ENCODE data around the gene GOLGA6B. TPM values are rescaled to one million over a fixed set of nuclear protein-coding genes. Genes with fewer than 3 reads are reported as not detected.
"Not testable (repeated sequence)": the region's sequence is repeated elsewhere in the genome, so short reads cannot be mapped to it uniquely, and the experiment has no call there.

GOLGA6B gene
- total and polyA plus RNA-seq, 2 of the 4 experiments (the other 2 are of a cell fraction), result not detected

DNA sequence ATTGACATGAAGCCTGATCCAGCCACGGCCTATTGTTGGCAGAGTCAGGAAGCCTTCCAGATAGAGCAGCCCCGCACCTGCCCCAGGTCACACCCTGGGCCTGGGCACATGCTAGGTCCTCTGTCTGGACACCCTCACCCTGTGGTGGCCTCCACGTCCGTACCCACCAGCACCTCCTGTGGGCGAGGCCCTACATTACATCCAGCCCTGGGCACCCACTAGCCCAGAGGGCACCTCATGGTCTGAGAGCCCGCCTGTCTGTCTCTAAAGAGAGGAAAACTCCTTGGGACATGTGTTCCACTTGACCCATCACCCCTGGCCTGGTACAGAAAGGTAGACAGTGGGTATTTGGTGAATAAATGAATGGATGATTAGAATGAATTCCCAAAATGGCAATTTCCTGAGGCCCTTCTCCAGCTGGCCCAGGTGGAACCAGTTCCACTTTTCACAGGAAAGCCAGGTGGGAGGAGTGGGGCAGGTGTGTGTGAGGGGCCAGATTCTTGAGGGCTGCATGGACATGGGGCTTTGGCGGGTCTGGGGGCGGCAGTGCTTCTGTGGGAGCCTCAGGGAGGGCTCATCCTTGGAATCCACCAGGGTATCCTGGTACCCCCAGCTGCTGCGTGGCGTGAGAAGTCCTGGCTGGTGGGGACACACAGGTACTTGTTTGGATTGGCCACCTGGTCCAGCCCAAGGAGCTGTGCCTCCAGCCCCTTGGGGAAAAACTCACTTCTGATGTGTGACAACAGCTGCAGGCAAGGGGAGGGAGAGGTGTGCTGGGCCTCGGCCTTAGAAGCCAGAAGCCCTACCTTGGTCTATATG, 26.0 kb upstream of the GOLGA6B start:
- H3K79me1 ChIP-seq (ENCODE audit: low read depth in 1 of 2, low read length in 2 of 2); ATAC-seq (ENCODE audit: low read depth); H3K14ac ChIP-seq (replicated peaks; ENCODE audit: low read depth, low read length); H2BK120ac ChIP-seq (ENCODE audit: low read depth, low read length); H4K8ac ChIP-seq (ENCODE audit: low read depth in 2 of 2, low read length in 2 of 2); H3K27ac ChIP-seq (ENCODE audit: insufficient read depth, low read length); H2BK20ac ChIP-seq (ENCODE audit: low read depth, low read length); H3K27me3 ChIP-seq (ENCODE audit: control insufficient read depth, insufficient read depth, low read length); H3K4me3 ChIP-seq (ENCODE audit: insufficient read depth, low read depth, low read length); H2AK5ac ChIP-seq (ENCODE audit: low read depth, low read length); H3K56ac ChIP-seq (ENCODE audit: extremely low read depth, insufficient read depth, low read length); H4K91ac ChIP-seq (ENCODE audit: insufficient read depth, low read depth, low read length); intact Hi-C loops (cut with micrococcal nuclease); H2BK5ac ChIP-seq (ENCODE audit: low read depth, low read length, poor library complexity, severe bottlenecking); H4K20me1 ChIP-seq (ENCODE audit: insufficient read depth, low read length); H3K23ac ChIP-seq (ENCODE audit: low read depth, low read length); dilution Hi-C loops (cut with HindIII; ENCODE audit: low sequenced_read_pairs, unreplicated experiment); H2AFZ ChIP-seq (replicated peaks; ENCODE audit: low read length, poor library complexity); H3K9me3 ChIP-seq (ENCODE audit: control insufficient read depth, insufficient read depth, low read length); CTCF ChIA-PET; DNase-seq; H3K18ac ChIP-seq (ENCODE audit: low read depth, low read length); H2BK15ac ChIP-seq (ENCODE audit: low read depth, low read length); H3K9ac ChIP-seq (ENCODE audit: low read depth, low read length); H4K5ac ChIP-seq (ENCODE audit: low read depth, low read length); H3K9me1 ChIP-seq (ENCODE audit: insufficient read depth, low read length); H3K4me2 ChIP-seq (ENCODE audit: low read depth, low read length); H3K4ac ChIP-seq (ENCODE audit: low read depth, low read length); H3K36me3 ChIP-seq (ENCODE audit: control insufficient read depth, insufficient read depth, low read length); POLR2A ChIA-PET (ENCODE audit: unreplicated experiment); H2AK9ac ChIP-seq (replicated peaks; ENCODE audit: low read depth, low read length, poor library complexity); H3K4me1 ChIP-seq (ENCODE audit: control insufficient read depth, insufficient read depth, low read length); BruUV-seq (replicated peaks): not testable (repeated sequence)
- WGBS, 2 experiments (ENCODE audit: extremely low coverage in 2 of 2, insufficient read length in 1 of 2), result 90% methylated on average over 2 of the region's 11 CpGs; no CpG with 5 or more reads in 1 of the 2 experiments
- TF ChIP-seq, protein P1, sequence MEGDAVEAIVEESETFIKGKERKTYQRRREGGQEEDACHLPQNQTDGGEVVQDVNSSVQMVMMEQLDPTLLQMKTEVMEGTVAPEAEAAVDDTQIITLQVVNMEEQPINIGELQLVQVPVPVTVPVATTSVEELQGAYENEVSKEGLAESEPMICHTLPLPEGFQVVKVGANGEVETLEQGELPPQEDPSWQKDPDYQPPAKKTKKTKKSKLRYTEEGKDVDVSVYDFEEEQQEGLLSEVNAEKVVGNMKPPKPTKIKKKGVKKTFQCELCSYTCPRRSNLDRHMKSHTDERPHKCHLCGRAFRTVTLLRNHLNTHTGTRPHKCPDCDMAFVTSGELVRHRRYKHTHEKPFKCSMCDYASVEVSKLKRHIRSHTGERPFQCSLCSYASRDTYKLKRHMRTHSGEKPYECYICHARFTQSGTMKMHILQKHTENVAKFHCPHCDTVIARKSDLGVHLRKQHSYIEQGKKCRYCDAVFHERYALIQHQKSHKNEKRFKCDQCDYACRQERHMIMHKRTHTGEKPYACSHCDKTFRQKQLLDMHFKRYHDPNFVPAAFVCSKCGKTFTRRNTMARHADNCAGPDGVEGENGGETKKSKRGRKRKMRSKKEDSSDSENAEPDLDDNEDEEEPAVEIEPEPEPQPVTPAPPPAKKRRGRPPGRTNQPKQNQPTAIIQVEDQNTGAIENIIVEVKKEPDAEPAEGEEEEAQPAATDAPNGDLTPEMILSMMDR (conservative IDR thresholded peaks at IDR 0.05; ENCODE audit: low read depth, low read length), result 0 out of 2 replicates have a peak, but pooled peaks have one; percentile 9
- in situ Hi-C loops (cut with MboI; ENCODE audit: low sequenced_read_pairs), result loop anchor here (25.0 kb wide), 1 partner anchor 1484 kb away; no protein-coding TSS in a partner anchor

DNA sequence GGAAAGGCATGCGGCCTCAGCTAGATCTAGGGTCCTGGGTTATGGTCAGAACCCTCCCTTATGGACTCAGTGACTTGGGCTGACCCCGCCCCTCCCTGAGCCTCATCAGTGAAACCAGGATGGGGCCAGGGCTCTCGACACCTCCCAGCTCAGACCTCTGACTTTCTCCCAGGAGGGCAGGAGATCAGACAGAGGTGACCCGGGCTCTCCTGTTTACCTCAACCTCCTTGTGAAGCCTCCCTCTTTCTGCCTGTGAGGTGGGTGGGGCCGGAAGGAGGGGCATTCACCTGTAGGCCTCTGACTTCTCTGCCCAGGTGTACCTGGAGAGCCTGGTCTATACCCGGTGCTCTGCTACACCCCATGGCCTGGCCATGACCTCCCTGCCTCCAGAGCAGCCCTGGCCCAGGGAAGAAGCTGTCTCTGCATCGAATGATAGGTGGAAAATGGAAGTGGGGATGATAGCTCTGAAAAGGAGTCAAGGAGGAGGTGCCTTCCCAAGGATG, 25.4 kb upstream of the GOLGA6B start:
- H3K4me3 ChIP-seq (ENCODE audit: insufficient read depth, low read depth, low read length); H3K14ac ChIP-seq (replicated peaks; ENCODE audit: low read depth, low read length); H3K9me1 ChIP-seq (ENCODE audit: insufficient read depth, low read length); H3K18ac ChIP-seq (ENCODE audit: low read depth, low read length); dilution Hi-C loops (cut with HindIII; ENCODE audit: low sequenced_read_pairs, unreplicated experiment); H4K5ac ChIP-seq (ENCODE audit: low read depth, low read length); DNase-seq; H3K4ac ChIP-seq (ENCODE audit: low read depth, low read length); H3K23ac ChIP-seq (ENCODE audit: low read depth, low read length); ATAC-seq (ENCODE audit: low read depth); H3K4me2 ChIP-seq (ENCODE audit: low read depth, low read length); H4K20me1 ChIP-seq (ENCODE audit: insufficient read depth, low read length); H3K9me3 ChIP-seq (ENCODE audit: control insufficient read depth, insufficient read depth, low read length); H4K91ac ChIP-seq (ENCODE audit: insufficient read depth, low read depth, low read length); H3K9ac ChIP-seq (ENCODE audit: low read depth, low read length); H3K4me1 ChIP-seq (ENCODE audit: control insufficient read depth, insufficient read depth, low read length); H4K8ac ChIP-seq (ENCODE audit: low read depth in 2 of 2, low read length in 2 of 2); H2AK9ac ChIP-seq (replicated peaks; ENCODE audit: low read depth, low read length, poor library complexity); H2BK120ac ChIP-seq (ENCODE audit: low read depth, low read length); H3K36me3 ChIP-seq (ENCODE audit: control insufficient read depth, insufficient read depth, low read length); CTCF ChIA-PET; H2BK20ac ChIP-seq (ENCODE audit: low read depth, low read length); POLR2A ChIA-PET (ENCODE audit: unreplicated experiment); H2AK5ac ChIP-seq (ENCODE audit: low read depth, low read length); H3K56ac ChIP-seq (ENCODE audit: extremely low read depth, insufficient read depth, low read length); H3K27ac ChIP-seq (ENCODE audit: insufficient read depth, low read length); H2BK15ac ChIP-seq (ENCODE audit: low read depth, low read length); BruUV-seq (replicated peaks); H3K79me1 ChIP-seq (ENCODE audit: low read depth in 1 of 2, low read length in 2 of 2); H3K27me3 ChIP-seq (ENCODE audit: control insufficient read depth, insufficient read depth, low read length); H2AFZ ChIP-seq (replicated peaks; ENCODE audit: low read length, poor library complexity); H2BK5ac ChIP-seq (ENCODE audit: low read depth, low read length, poor library complexity, severe bottlenecking); intact Hi-C loops (cut with micrococcal nuclease): not testable (repeated sequence)
- in situ Hi-C loops (cut with MboI; ENCODE audit: low sequenced_read_pairs), result loop anchor here (25.0 kb wide), 1 partner anchor 1483 kb away; no protein-coding TSS in a partner anchor
- WGBS, 2 experiments (ENCODE audit: extremely low coverage in 2 of 2, insufficient read length in 1 of 2), result no CpG with 5 or more reads among the region's 7 CpGs

Measured in IMR-90 (cell line).